GM12878 (cell line): ENCODE results near the gene MYO9B. TPM values are rescaled to one million over a fixed set of nuclear protein-coding genes. Genes with fewer than 3 reads are reported as not detected.

ENCODE experiments used
- ATAC-seq: fragments of 200-7000 bp; cut with Tn5 transposase; 3 replicates; pipeline ENCODE4 v1.9.1; 2020; ENCODE audit warnings: mild to moderate bottlenecking, moderate library complexity
- BruUV-seq: library from RNA; stranded (reverse); fragments of 400-500 nt; replicated peaks from 2 replicates; lab custom pipeline; 2021; lab: Mats Ljungman, UMichigan
- CTCF ChIA-PET: fragments of 300-600 bp; sonication (Branson Sonifier 250); formaldehyde crosslinking; extraction: SDS; loops from one replicate; lab custom pipeline; 2021; ENCODE audit warnings: inconsistent platforms; lab: Yijun Ruan, JAX
- POLR2A ChIA-PET: fragments of 350-600 bp; formaldehyde crosslinking; extraction: SDS; loops from one replicate; lab custom pipeline; 2021; ENCODE audit warnings: inconsistent platforms; lab: Charles Lee
- RAD21 ChIA-PET: fragments of 300-600 bp; sonication (Branson Sonifier 250); formaldehyde crosslinking; loops from one replicate; lab custom pipeline; 2023; ENCODE audit warnings: antibody characterized with exemption; ENCODE audit not compliant: unreplicated experiment; lab: Charles Lee
- SMC1A ChIA-PET: fragments of 300-600 bp; sonication (Branson Sonifier 250); formaldehyde crosslinking; loops from one replicate; lab custom pipeline; 2023; ENCODE audit not compliant: unreplicated experiment, uncharacterized antibody; lab: Charles Lee
- DNase-seq: peaks from one replicate; pipeline ENCODE4 v3.0.0-alpha.2; 2011; ENCODE audit warnings: low read depth, low spot score
- FAIRE-seq: peaks from 3 replicates; lab custom pipeline; 2011; peaks lifted over from hg19 to GRCh38; lab: Jason Lieb, UNC
- H2AFZ ChIP-seq: 2 replicates; pipeline ENCODE4 v1.6.0; 2011; ENCODE audit warnings: low read depth, low read length, control low read depth; ENCODE audit not compliant: control insufficient read depth
- H3K27ac ChIP-seq: 2 replicates; pipeline ENCODE4 v1.5.1; 2011; ENCODE audit warnings: control low read depth; ENCODE audit not compliant: control insufficient read depth, insufficient read depth
- H3K27me3 ChIP-seq, 2 experiments: replicated peaks in 1 of 2; 2 replicates each; pipeline versions ENCODE4 v1.6.0 to v1.6.1; 2011; ENCODE audit warnings: low read length in 1 of 2; ENCODE audit not compliant: control insufficient read depth in 2 of 2, insufficient read depth in 2 of 2
- H3K36me3 ChIP-seq, 2 experiments: 2 replicates each; pipeline ENCODE4 v1.5.1; 2011; ENCODE audit warnings: low read length in 1 of 2; ENCODE audit not compliant: control insufficient read depth in 2 of 2, insufficient read depth in 2 of 2
- H3K4me1 ChIP-seq: 2 replicates; pipeline ENCODE4 v1.6.1; 2011; ENCODE audit warnings: mild to moderate bottlenecking, low read length, moderate library complexity, mixed read lengths; ENCODE audit not compliant: control insufficient read depth, insufficient read depth
- H3K4me2 ChIP-seq: 2 replicates; pipeline ENCODE4 v1.6.0; 2011; ENCODE audit warnings: control low read depth; ENCODE audit not compliant: control insufficient read depth, insufficient read depth
- H3K4me3 ChIP-seq: fragments of 200-600 bp; sonication (generic); 2 replicates; pipeline ENCODE4 v1.5.1; 2016
- H3K79me2 ChIP-seq: 2 replicates; pipeline ENCODE4 v1.6.0; 2011; ENCODE audit warnings: low read length; ENCODE audit not compliant: control insufficient read depth, insufficient read depth
- H3K9ac ChIP-seq: 2 replicates; pipeline ENCODE4 v1.8.0; 2011; ENCODE audit warnings: low read length, control low read depth, mixed read lengths; ENCODE audit not compliant: control insufficient read depth, insufficient read depth
- H3K9me3 ChIP-seq: replicated peaks from 3 replicates; pipeline ENCODE4 v1.5.1; 2011; ENCODE audit warnings: mild to moderate bottlenecking, low read length; ENCODE audit not compliant: control insufficient read depth, insufficient read depth
- H4K20me1 ChIP-seq: 2 replicates; pipeline ENCODE4 v1.6.0; 2011; ENCODE audit not compliant: control insufficient read depth, insufficient read depth
- CBX5 ChIP-seq: sonication (generic); IDR thresholded peaks from 2 replicates; pipeline ENCODE4 v1.6.1; 2016; ENCODE audit warnings: low read depth, moderate library complexity, mild to moderate bottlenecking, inconsistent platforms
- CHD2 ChIP-seq: IDR thresholded peaks from 2 replicates; pipeline ENCODE4 v1.6.1; 2011; ENCODE audit warnings: low read depth, low read length, improper control_type of control experiment, borderline replicate concordance
- CREM ChIP-seq: IDR thresholded peaks from 2 replicates; pipeline ENCODE4 v1.6.1; 2014; ENCODE audit warnings: antibody characterized with exemption, low read depth
- FOXM1 ChIP-seq: IDR thresholded peaks from 2 replicates; pipeline ENCODE4 v1.6.1; 2012; ENCODE audit warnings: low read depth, mild to moderate bottlenecking, inconsistent platforms, low read length, moderate library complexity
- MXI1 ChIP-seq: fragments of 150-350 bp; IDR thresholded peaks from 2 replicates; pipeline ENCODE4 v1.6.1; 2011; ENCODE audit warnings: low read depth, mild to moderate bottlenecking, inconsistent platforms, low read length, improper control_type of control experiment
- NR2F1 ChIP-seq: fragments of 450-650 bp; conservative IDR thresholded peaks from 2 replicates; pipeline ENCODE4 v1.6.1; 2017; ENCODE audit warnings: mild to moderate bottlenecking
- PBX3 ChIP-seq: IDR thresholded peaks from 2 replicates; pipeline ENCODE4 v1.6.1; 2011; ENCODE audit warnings: mild to moderate bottlenecking, low read depth, low read length, moderate library complexity; ENCODE audit not compliant: insufficient replicate concordance
- PKNOX1 ChIP-seq: fragments of 450-650 bp; IDR thresholded peaks from 2 replicates; pipeline ENCODE4 v1.6.1; 2016; ENCODE audit warnings: mild to moderate bottlenecking
- SMARCA5 ChIP-seq: fragments of 450-650 bp; IDR thresholded peaks from 2 replicates; pipeline ENCODE4 v1.6.1; 2017; ENCODE audit warnings: mild to moderate bottlenecking
- ZNF622 ChIP-seq: fragments of 450-650 bp; IDR thresholded peaks from 2 replicates; pipeline ENCODE4 v1.6.1; 2017; ENCODE audit warnings: mild to moderate bottlenecking, inconsistent platforms
- WGBS: methylation state at CpG from one replicate; pipeline ENCODE4 v1.1.6; 2016; ENCODE audit warnings: low lambda C conversion rate; ENCODE audit not compliant: insufficient replicate concordance, insufficient coverage; ENCODE audit errors: missing lambda C conversion rate; 5-methylcytosine and 5-hydroxymethylcytosine counted together
- in situ Hi-C: fragments of 300-500 bp; cut with MboI; formaldehyde crosslinking; loops from 9 replicates; pipeline ENCODE4 v1.14.3; 2018; ENCODE audit warnings: mixed read lengths
- intact Hi-C: fragments of 100-400 bp; cut with micrococcal nuclease; formaldehyde crosslinking; loops from one replicate; pipeline ENCODE4 v1.14.2; 2022; ENCODE audit not compliant: unreplicated experiment
- polyA plus RNA-seq, 11 experiments: library from polyadenylated mRNA; depleted of rRNA in 4 of 11; unstranded in 6 of 11; stranded (reverse) in 5 of 11; fragments of >200 nt; fragmentation: Nextera tagmentation in 4 of 11; fragmentation: Illumina TruSeq in 1 of 11; extraction: Ambion mirVana in 4 of 11; extraction: Trizol in 1 of 11; gene quantifications; 1 replicate in 1 of 11; 2 replicates in 10 of 11; pipeline versions ENCODE4 v1.2.1 to v1.2.3, GENCODE V29; 2011 to 2016; ENCODE audit warnings: inconsistent platforms in 2 of 11, missing spikeins in 2 of 11, low read depth in 1 of 11
- total RNA-seq, 4 experiments: library from RNA; depleted of rRNA in 3 of 4; stranded (reverse); fragments of >200 nt in 3 of 4; fragmentation: Illumina TruSeq in 1 of 4; extraction: Trizol in 1 of 4; gene quantifications; 2 replicates each; pipeline versions ENCODE4 v1.2.1 to v1.2.3, GENCODE V29; 2013 to 2021
- TF ChIP-seq, protein P1 (sequence below): fragments of 450-650 bp; IDR thresholded peaks from 2 replicates; pipeline ENCODE4 v1.6.1; 2014; ENCODE audit warnings: mild to moderate bottlenecking

Gene MYO9B
- total and polyA plus RNA-seq, 10 of the 15 experiments (the other 5 are each of a cell fraction or from before 2014, with no cell fraction given) = 5.4 to 165 (median 45.8) TPM

DNA sequence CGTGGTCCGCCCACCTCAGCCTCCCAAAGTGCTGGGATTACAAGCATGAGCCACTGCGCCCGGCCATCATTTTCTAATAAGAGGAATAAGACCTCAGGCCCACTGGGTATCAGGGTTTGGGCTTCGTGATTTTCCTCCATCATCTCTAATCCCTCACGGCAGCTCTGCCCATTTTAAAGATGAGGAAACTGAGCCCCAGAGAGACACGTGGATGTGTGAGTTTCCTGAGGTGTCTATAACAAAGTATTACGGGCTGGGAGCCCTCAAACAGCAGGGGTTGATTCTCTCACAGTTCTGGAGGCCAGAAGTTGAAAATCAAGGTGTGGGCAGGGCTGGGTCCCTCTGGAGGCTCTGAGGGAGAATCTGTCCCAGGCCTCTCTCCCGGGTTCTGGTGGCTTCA, 33.7 kb downstream of the MYO9B start:
- Histone ChIP-seq H3K27me3 (no peaks in the 10 kb centered on the region), H3K4me3 (0 out of 2 replicates have a peak overlapping the region, but pooled peaks have one; percentile 20), H3K4me1 (peaks cover 65% of the 10 kb centered on the region), H3K27ac (peak overlapping the region; percentile 87), H3K9ac (peak overlapping the region; percentile 56), H2AFZ (no peak overlapping the region), H4K20me1 (no peaks in the 10 kb centered on the region), H3K4me2 (peak overlapping the region; percentile 94), H3K36me3 (peaks cover 25 to 47% of the 10 kb centered on the region in 2 experiments)
- ChIA-PET POLR2A (interaction anchor here (0.6 to 6.8 kb wide), 4 partner anchors 9 to 62 kb away, joined by 4 to 64 read pairs (median 6); no protein-coding TSS in a partner anchor), CTCF (interaction anchor here (0.6 to 3.9 kb wide), 6 partner anchors 15 to 174 kb away, joined by 3 to 30 read pairs (median 3); no protein-coding TSS in a partner anchor), RAD21 (interaction anchor here (0.5 to 7.7 kb wide), 9 partner anchors 9 to 222 kb away, joined by 3 to 90 read pairs (median 3); partner anchors contain the start of gene MYO9B)
- FAIRE-seq = no peak
- in situ Hi-C loops = no loop called here
- WGBS = 44% methylated on average over 9 of the region's 9 CpGs
- intact Hi-C loops = no loop called here
- no peak for DNase-seq
- ATAC-seq = peak; percentile 3; the same call in 1 of the 3 replicates
- no peak for TF ChIP-seq CHD2
- TF ChIP-seq SMARCA5 = 0 out of 2 replicates have a peak, but pooled peaks have one; percentile 57
- TF ChIP-seq, all 136 proteins: peak for 1
- no TSS peak for BruUV-seq
- SMC1A ChIA-PET = interaction anchor here (0.5 to 7.3 kb wide), 6 partner anchors 15 to 37 kb away, joined by 4 to 66 read pairs (median 4); no protein-coding TSS in a partner anchor
- Histone ChIP-seq H3K9me3 (no peaks in the 10 kb centered on the region; the same call in 2 of the 3 replicates), H3K79me2 (peaks cover 89% of the 10 kb centered on the region)

- H3K27ac ChIP-seq = peak overlapping the region; percentile 87
- no peaks in the 10 kb centered on the region; the same call in 2 of the 3 replicates for H3K9me3 ChIP-seq
- no TSS peak for BruUV-seq
- ATAC-seq = peak; percentile 79
- no peaks in the 10 kb centered on the region for H4K20me1 ChIP-seq
- no peaks in the 10 kb centered on the region for H3K27me3 ChIP-seq
- CTCF ChIA-PET = interaction anchor here (0.6 to 3.9 kb wide), 8 partner anchors 14 to 173 kb away, joined by 3 to 30 read pairs (median 3); no protein-coding TSS in a partner anchor
- FAIRE-seq = peak; percentile 78
- H3K79me2 ChIP-seq = peaks cover 86% of the 10 kb centered on the region
- peak overlapping the region; percentile 56 for H3K9ac ChIP-seq
- peaks cover 27 to 47% of the 10 kb centered on the region in 2 experiments for H3K36me3 ChIP-seq
- DNase-seq = peak; percentile 72
- in situ Hi-C loops = no loop called here
- 2% methylated on average over 26 of the region's 26 CpGs for WGBS
- H3K4me3 ChIP-seq = peak overlapping the region; percentile 35; the same call in 1 of the 2 replicates
- POLR2A ChIA-PET = interaction anchor here (0.6 to 6.8 kb wide), 4 partner anchors 14 to 61 kb away, joined by 3 to 64 read pairs (median 6); no protein-coding TSS in a partner anchor
- intact Hi-C loops = no loop called here
- peak overlapping the region; percentile 94 for H3K4me2 ChIP-seq
- SMC1A ChIA-PET = interaction anchor here (0.5 to 7.3 kb wide), 9 partner anchors 10 to 338 kb away, joined by 3 to 66 read pairs (median 4); no protein-coding TSS in a partner anchor
- no peak overlapping the region for H2AFZ ChIP-seq
- RAD21 ChIA-PET = interaction anchor here (0.7 to 7.7 kb wide), 7 partner anchors 9 to 37 kb away, joined by 3 to 90 read pairs (median 3); partner anchors contain the start of gene MYO9B
- peaks cover 57% of the 10 kb centered on the region for H3K4me1 ChIP-seq
- TF ChIP-seq PKNOX1 (no peak), MXI1 (peak; percentile 35; the same call in 1 of the 2 replicates), CBX5 (peak; percentile 63; the same call in 1 of the 2 replicates), PBX3 (peak; percentile 40), ZNF622 (no peak), NR2F1 (peak; percentile 92), CREM (peak; percentile 53; the same call in 1 of the 2 replicates), FOXM1 (peak; percentile 66; the same call in 1 of the 2 replicates)
- TF ChIP-seq, protein P1, sequence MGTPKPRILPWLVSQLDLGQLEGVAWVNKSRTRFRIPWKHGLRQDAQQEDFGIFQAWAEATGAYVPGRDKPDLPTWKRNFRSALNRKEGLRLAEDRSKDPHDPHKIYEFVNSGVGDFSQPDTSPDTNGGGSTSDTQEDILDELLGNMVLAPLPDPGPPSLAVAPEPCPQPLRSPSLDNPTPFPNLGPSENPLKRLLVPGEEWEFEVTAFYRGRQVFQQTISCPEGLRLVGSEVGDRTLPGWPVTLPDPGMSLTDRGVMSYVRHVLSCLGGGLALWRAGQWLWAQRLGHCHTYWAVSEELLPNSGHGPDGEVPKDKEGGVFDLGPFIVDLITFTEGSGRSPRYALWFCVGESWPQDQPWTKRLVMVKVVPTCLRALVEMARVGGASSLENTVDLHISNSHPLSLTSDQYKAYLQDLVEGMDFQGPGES = no peak
Measured at GRCh38 chr19:17109962-17110598, 34.5 kb downstream of the MYO9B start.
